ACC112 (cell line): Measurements from ENCODE around the gene KRT84.

Experiments used
- H2AFZ ChIP-seq: fragments of 200-600 bp; sonication (generic); one replicate; pipeline ENCODE4 v1.6.0; 2017; ENCODE audit warnings: antibody characterized with exemption, low read length; ENCODE audit not compliant: unreplicated experiment
- H3K27ac ChIP-seq: fragments of 200-600 bp; sonication (generic); 2 replicates; pipeline ENCODE4 v1.5.1; 2014; ENCODE audit warnings: low read depth, mild to moderate bottlenecking, antibody characterized with exemption, low read length, moderate library complexity
- H3K27me3 ChIP-seq: fragments of 200-600 bp; sonication (generic); 2 replicates; pipeline ENCODE4 v1.6.1; 2014; ENCODE audit warnings: mild to moderate bottlenecking, antibody characterized with exemption, low read length, moderate library complexity, mixed read lengths; ENCODE audit not compliant: insufficient read depth
- H3K36me3 ChIP-seq: fragments of 200-600 bp; sonication (generic); 2 replicates; pipeline ENCODE4 v1.6.1; 2016; ENCODE audit warnings: mild to moderate bottlenecking, antibody characterized with exemption, low read length, moderate library complexity, mixed read lengths; ENCODE audit not compliant: insufficient read depth
- H3K4me1 ChIP-seq: fragments of 200-600 bp; sonication (generic); one replicate; pipeline ENCODE4 v1.6.1; 2016; ENCODE audit warnings: low read length, mixed read lengths; ENCODE audit not compliant: insufficient read depth, unreplicated experiment, control insufficient read depth
- H3K4me3 ChIP-seq: fragments of 200-600 bp; sonication (generic); 2 replicates; pipeline ENCODE4 v1.5.1; 2014; ENCODE audit warnings: mild to moderate bottlenecking, low read depth, low read length
- H3K79me2 ChIP-seq: fragments of 200-600 bp; sonication (generic); one replicate; pipeline ENCODE4 v1.6.0; 2016; ENCODE audit warnings: low read length; ENCODE audit not compliant: control insufficient read depth, unreplicated experiment, insufficient read depth

The KRT84 gene

DNA sequence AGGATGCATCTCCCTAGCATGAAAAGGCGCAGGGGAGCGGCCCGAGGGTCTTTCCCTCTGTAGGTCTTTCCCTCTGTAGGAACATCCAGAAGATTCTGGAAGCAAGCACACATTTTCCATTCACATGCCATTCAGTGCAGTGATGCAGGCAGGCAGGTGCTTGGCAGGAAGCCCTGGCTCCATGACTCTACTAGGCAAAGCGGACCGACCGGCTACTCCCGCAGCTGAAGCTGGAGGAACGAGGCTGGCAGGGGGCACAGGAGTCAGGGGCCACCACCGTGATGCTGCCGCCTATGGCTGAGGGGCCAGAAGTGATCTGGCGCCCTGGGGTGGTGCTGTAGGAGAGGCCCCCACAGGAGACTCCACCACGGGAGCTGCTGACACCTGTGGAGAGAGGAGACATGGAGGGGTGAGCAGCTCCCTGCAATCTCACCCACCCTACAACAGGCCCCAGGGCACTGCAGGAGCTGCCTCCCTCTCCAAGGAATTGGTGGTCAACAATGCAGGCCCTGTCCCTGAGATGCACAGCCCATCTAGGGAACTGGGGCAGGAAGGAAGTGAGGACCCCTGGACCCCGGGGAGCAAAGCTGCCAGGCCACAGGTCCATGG is 24.7 kb downstream of the KRT84 start:
- Histone ChIP-seq H3K4me1 (peaks cover 4% of the 10 kb centered on the region), H2AFZ (no peak overlapping the region), H3K36me3 (no peaks in the 10 kb centered on the region), H3K4me3 (no peak overlapping the region), H3K79me2 (no peaks in the 10 kb centered on the region), H3K27ac (no peak overlapping the region), H3K27me3 (no peaks in the 10 kb centered on the region; the same call in none of the 2 replicates)

DNA sequence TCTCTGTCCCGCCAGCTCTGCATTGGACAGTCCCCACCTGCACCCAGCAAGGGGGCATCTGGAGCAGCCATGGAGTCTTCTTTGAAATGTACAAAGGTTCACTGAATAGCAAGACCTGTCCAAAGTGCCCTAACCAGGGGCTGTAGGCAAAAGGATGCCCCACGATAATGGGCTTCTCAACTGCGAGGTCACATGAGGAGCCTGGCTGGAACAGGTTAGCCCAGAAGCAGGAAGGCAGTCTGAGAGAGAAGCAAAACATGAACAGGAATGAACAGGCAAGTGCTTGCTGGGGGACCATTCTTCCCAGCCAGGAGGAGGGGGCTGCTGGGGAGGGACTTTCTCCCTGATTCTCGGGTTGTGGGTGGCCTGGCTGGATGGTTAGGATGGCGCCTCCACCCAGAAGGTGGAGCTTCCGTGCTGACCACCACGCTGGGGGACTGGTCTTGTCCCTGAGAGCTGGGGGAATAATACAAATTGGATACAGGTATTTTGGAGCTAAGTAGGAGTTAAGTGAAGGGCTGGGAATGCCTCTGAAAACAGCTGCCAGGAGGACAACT is 25.3 kb downstream of the KRT84 start:
- Histone ChIP-seq H3K4me1 (peaks cover 4% of the 10 kb centered on the region), H3K36me3 (no peaks in the 10 kb centered on the region), H2AFZ (no peak overlapping the region), H3K4me3 (no peak overlapping the region), H3K27ac (no peak overlapping the region), H3K79me2 (no peaks in the 10 kb centered on the region), H3K27me3 (peaks cover 4% of the 10 kb centered on the region)

DNA sequence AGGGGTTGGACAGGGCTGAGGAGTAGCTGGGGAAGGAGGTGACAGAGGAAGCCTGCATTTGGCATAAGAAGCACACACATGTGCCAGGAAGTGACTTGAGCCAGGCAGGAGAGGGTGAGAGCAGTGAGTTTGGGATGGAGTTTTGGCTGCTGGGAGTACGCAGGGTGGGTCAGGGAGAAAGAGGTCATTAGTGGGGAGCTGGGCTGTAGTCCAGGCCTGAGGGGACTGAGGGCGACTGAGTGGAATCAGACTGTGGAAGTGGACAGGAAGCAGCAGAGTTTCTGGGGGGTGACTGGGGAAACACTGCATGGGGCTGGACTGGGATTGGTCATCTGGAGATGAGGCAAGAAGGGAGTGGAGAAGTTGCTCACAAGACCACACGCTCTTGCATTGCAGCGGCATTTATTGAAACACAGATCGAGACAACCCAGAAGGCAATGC is 25.8 kb downstream of the KRT84 start:
- Histone ChIP-seq H3K4me1 (peaks cover 4% of the 10 kb centered on the region), H3K4me3 (no peak overlapping the region), H3K27me3 (peaks cover 9% of the 10 kb centered on the region), H2AFZ (no peak overlapping the region), H3K27ac (no peak overlapping the region), H3K79me2 (no peaks in the 10 kb centered on the region), H3K36me3 (no peaks in the 10 kb centered on the region)

DNA sequence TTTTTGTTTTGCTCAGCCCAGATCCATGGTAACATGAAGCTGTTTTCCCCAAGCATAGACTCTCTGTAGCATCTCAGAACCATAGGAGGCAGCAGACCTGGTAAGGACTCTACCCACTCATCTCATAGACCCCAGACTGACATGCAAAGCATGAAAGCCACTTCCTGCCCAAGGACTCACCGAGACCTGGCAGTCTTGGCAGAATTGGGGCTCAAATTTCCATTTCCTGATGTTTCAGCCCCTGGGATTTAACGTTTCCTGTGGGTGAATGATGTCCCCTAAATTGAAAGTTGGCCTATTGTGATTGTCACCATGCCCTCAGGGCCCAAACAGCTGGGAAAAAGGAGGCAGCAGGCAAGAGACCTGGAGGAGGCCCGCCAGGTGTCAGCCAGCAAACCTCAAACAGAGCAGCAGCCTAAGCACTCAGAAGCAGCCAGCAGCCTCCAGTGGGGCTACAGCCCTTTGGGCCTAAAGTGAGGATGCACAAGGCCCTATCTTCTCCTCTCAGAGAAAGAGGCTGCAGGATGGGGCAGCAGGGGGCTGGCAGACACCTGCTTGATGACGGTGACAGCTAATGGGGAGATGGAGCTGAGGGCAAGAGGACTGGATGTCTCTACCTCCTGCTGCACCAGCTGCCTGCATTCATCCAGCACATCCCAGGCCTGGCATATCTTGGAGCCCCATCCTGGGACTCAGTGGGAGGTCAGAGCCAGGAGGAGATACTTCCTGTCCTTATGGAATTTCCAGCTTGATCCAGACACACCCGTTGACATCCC is 26.7 kb downstream of the KRT84 start:
- Histone ChIP-seq H3K79me2 (no peaks in the 10 kb centered on the region), H3K4me1 (peaks cover 4% of the 10 kb centered on the region), H3K27me3 (peaks cover 18% of the 10 kb centered on the region), H3K27ac (no peak overlapping the region), H3K4me3 (no peak overlapping the region), H2AFZ (no peak overlapping the region), H3K36me3 (no peaks in the 10 kb centered on the region)

DNA sequence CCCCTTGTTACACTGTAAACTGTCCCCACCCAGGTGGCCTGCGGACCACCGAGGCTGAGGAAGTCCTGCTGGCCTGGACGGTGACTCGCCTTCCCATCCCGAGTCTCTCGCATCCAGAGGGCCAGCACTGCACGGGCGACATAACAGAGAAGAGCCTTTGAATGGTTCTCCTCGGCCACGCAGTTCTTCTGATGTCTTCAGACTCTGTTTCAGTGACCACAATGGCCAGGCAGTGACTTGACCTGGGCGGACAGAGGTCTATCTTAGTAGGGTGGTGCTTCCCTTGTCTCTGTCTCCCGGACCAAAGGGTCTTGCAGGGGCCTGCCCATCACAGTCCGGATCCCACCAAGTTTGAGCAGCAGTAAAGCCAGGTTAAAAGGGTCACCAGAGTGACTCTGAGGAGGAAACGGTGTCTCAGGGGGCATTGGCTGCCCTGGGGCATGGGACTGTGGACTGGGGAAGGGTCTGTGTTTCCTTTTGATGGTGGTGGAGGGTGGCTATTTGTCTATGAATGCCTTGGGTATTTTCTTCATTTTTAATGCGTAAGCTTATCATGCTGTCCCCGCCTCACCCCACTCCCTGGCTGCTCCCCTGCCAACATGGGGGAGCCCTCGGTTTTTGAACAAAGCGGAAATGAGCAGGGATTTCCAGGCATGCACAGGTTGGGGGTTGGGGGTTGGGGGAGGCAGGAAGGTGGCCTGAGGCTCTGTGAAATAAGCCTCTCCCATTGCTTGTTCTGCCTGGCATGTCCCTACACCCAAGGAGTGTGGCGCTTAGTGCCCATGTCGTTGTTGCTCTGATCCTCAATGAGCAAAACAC is 28.5 kb downstream of the KRT84 start:
- Histone ChIP-seq H3K27me3 (peaks cover 34% of the 10 kb centered on the region), H3K36me3 (no peaks in the 10 kb centered on the region), H3K4me3 (no peak overlapping the region), H2AFZ (no peak overlapping the region), H3K27ac (no peak overlapping the region), H3K79me2 (no peaks in the 10 kb centered on the region), H3K4me1 (peaks cover 4% of the 10 kb centered on the region)

DNA sequence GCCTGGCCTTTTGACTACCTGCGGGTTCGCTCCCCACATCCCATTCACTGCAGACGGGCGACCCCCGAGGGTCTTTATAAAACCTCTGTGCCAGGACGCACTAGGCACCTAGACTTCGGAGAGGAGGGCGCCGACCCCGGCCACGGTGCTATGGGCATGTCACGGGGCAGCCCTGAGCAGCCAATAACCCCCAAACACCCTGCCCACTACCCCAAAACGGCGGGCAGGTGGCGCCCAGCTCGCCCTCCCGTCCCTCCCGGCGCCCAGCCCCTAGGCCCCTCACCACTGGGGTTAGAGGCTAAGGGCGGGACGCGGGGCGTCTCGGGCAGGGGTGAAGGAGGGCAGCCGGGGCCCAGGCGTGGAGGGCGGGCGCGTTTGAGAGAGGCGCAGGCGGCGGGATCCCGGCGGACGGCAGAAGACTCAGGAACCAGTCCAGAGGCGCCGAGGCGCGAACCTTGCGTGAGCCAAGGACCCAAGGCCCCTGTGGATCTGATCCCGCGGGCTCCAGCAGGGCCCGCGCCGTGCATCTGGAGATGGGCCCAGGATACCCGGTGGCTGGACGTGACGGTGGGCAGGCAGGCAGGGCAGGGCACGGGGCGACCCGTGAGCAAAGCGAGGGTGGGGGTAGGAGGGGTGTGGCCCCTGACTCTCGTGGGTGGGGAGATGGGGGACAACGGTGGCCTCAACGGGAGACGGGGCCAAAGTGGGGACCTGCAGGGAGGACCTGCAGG is 29.3 kb downstream of the KRT84 start:
- H3K27me3 ChIP-seq = peaks cover 34% of the 10 kb centered on the region
- H3K4me1 ChIP-seq = peaks cover 4% of the 10 kb centered on the region
- H2AFZ ChIP-seq = no peak overlapping the region
- H3K36me3 ChIP-seq = no peaks in the 10 kb centered on the region
- H3K79me2 ChIP-seq = no peaks in the 10 kb centered on the region
- no peak overlapping the region for H3K27ac ChIP-seq
- no peak overlapping the region for H3K4me3 ChIP-seq

DNA sequence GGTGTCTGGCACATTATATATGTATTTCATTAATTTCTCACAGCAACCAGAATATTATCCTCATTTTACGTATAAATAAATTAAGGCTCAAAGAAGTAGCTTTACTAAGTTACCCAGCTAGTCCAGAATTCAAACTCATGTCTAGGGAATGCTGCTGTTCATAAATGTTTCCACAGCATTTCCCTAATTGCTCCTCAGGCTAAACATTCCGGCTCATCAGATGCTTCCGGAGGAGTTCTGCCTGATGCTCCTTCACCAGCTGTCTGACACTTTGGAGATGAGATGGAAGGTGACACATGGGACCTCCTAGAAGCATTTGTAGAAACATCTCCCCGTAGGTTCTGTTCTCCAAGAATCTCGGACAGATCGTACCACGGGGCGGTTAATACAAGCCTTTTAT is 30.3 kb downstream of the KRT84 start:
- H3K79me2 ChIP-seq = no peaks in the 10 kb centered on the region
- H3K36me3 ChIP-seq = no peaks in the 10 kb centered on the region
- H2AFZ ChIP-seq = no peak overlapping the region
- H3K4me1 ChIP-seq = peaks cover 4% of the 10 kb centered on the region
- H3K4me3 ChIP-seq = no peak overlapping the region
- H3K27me3 ChIP-seq = peaks cover 41% of the 10 kb centered on the region
- H3K27ac ChIP-seq = no peak overlapping the region

DNA sequence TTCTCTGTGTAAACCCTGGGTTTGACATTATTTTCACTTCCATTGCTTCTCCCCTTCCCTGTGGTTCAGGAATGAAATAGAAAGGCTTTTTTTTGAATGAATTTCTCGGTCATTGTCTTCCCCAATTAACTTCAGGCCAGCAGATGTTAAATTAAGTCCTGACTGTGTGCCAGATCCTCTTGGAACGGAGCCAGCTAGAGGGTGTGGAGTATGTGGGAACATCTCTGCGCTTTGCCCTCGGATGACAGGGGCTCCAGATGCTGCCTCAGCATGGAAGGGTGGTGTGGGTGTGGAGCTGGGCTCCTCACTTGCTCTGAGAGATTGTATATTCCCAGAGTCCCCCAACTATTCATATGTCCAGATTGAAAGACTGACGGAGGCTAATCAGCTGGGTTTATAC is 31.3 kb downstream of the KRT84 start:
- no peak overlapping the region for H3K27ac ChIP-seq
- no peak overlapping the region for H3K4me3 ChIP-seq
- peaks cover 41% of the 10 kb centered on the region for H3K27me3 ChIP-seq
- H3K36me3 ChIP-seq = no peaks in the 10 kb centered on the region
- peaks cover 4% of the 10 kb centered on the region for H3K4me1 ChIP-seq
- H3K79me2 ChIP-seq = no peaks in the 10 kb centered on the region
- no peak overlapping the region for H2AFZ ChIP-seq

DNA sequence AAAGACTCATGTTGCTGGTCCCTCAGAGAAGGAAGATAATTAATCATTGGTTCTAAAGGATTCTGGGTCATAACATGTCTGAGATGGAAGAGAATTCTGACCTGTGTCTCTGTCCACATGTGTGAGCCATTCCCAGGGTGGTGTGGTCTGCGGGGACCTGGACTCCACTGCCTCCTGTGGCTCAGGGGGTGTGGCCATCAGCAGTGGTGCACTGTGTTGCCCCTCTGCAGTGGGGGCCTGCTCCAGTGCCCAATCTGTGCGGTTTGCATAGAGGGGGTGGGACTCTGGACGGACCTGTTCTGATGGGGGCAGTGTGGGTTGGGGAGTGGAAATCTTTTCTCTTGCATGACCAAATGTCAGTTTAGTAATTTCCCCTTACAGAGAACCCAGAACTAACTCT is 31.7 kb downstream of the KRT84 start:
- no peak overlapping the region for H2AFZ ChIP-seq
- H3K27me3 ChIP-seq = peaks cover 41% of the 10 kb centered on the region
- H3K27ac ChIP-seq = no peak overlapping the region
- H3K4me3 ChIP-seq = no peak overlapping the region
- H3K79me2 ChIP-seq = no peaks in the 10 kb centered on the region
- H3K36me3 ChIP-seq = no peaks in the 10 kb centered on the region
- peaks cover 4% of the 10 kb centered on the region for H3K4me1 ChIP-seq

DNA sequence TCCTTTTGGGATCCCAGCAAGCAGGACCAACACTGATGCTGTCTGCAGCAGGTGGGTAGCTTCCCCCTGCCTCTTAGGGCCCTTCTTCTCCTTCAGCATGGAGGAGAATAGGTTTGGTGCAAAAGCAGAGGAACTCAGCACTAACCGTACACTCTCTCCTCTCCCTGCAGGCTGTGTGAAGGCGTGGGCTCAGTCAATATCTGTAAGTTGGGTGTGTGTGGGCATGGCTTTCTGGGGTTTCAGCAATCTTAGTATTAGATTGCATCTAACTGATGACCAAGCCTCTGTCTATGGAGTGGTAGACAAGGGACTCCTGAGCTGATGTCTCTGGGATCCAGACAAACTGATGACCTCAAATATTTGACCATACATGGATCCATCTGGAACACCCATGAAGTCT is 32.5 kb downstream of the KRT84 start:
- Histone ChIP-seq H3K27me3 (peaks cover 41% of the 10 kb centered on the region), H3K4me1 (no peaks in the 10 kb centered on the region), H3K79me2 (no peaks in the 10 kb centered on the region)

More for the DNA sequence above, 32.5 kb downstream of the KRT84 start:
- Histone ChIP-seq H3K36me3 (no peaks in the 10 kb centered on the region), H3K27ac (no peak overlapping the region), H3K4me3 (no peak overlapping the region), H2AFZ (no peak overlapping the region)
